HG03457 (cell line): ENCODE results near the gene SUOX.
"Not testable (repeated sequence)": the region's sequence is repeated elsewhere in the genome, so short reads cannot be mapped to it uniquely, and the experiment has no call there.

Experiments
- ATAC-seq: cut with Tn5 transposase; IDR thresholded peaks from one replicate; pipeline ENCODE4 v1.9.1; 2021; ENCODE audit warnings: moderate number of reproducible peaks; ENCODE audit not compliant: unreplicated experiment

SUOX gene

DNA sequence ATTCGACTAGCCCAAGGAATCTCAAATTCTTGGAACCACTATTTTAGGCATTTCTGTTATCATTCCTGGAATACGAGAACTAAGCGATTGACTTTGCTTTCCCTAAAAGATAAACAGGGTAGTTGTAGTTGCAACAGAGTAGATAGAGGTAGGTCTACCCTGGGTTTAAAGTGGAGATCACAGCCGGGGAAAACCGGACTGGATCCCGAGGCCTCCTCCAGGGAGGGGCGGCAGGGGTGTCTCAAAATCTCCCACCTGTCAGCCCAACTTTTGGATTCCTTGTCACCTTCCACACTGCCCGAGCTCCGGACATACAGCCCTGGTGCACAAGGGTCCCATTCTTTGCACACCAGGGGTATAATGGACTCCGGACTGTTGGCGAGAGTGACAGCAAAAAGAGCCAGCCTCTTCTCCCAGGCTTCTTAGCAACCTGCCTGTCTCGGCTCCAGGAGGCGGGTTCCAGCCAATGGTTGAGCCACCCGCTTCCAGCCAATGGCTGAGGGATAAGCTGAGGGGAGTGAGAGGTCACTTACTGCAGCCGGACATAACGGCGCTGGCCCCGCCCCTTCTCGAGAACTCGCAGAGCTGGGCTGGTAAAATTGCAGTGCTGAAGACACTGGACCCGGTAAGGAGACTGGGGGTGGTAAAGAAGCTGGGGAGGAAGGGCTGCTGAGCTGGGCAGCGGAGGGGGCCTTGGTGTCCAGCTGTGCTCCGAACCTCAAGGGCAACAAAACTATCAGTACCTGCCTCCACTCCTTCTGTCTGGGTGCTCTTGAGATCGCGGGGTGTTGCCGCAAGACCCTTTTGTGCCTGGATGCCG is at the start of gene SUOX:
SUOX (plus strand) TSS at position 562 of the 820 bp plus-strand sequence. CDS start 4,946 bp downstream, outside the sequence.
- peak; percentile 98 for ATAC-seq

DNA sequence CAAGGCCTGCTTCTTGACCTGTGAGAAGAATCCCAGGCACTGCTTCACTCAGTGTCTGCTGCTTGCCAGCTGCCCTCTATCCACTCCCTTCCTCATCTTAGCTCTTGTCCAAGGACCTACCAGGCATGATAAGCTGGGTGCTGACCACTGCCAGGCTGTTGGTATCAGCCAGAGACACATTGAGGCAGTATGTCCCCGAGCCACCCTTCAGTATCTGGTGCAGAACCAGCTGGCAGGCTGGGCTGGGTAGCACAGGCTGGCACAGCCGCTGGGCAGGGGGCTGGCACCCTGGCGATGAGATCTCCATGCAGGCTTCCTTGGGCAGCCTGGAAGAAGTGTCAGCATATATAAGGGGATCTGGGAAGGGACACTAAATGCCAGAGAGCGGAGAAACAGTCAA is 41.7 kb upstream of the SUOX start:
- no peak for ATAC-seq

DNA sequence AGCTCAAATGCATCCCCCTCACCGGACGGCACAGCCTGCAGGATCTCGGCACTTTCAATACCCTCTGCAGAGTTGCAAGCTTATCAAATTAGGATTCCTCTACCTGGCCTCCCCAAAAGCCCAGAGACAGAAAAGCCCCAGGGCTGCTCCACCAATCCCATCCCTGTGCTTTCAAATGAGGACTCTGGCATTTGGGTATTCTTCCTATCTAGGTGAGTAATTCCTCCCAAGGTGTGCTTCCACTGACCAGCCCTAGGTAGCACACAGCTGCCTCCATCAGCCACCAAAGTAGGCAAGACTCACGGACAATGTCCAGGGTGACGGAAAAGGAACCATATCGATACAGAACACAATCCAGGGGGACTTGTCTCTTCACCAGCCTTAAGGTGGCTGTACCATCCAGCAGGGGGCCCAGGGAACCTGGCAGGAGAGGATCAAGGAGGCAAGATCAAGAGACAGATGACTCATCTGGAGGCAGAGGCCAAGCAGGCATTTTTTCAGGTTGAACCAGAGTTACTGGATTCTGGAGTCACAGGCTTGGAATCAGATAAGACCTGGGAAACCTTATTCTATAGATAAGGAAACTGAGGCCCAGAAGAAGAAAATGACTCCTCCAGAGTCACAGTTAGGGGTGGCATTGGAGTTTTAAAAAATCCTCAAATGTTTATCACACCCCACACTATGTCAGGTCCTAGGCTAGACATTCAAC is 41.1 kb upstream of the SUOX start:
- no peak for ATAC-seq

DNA sequence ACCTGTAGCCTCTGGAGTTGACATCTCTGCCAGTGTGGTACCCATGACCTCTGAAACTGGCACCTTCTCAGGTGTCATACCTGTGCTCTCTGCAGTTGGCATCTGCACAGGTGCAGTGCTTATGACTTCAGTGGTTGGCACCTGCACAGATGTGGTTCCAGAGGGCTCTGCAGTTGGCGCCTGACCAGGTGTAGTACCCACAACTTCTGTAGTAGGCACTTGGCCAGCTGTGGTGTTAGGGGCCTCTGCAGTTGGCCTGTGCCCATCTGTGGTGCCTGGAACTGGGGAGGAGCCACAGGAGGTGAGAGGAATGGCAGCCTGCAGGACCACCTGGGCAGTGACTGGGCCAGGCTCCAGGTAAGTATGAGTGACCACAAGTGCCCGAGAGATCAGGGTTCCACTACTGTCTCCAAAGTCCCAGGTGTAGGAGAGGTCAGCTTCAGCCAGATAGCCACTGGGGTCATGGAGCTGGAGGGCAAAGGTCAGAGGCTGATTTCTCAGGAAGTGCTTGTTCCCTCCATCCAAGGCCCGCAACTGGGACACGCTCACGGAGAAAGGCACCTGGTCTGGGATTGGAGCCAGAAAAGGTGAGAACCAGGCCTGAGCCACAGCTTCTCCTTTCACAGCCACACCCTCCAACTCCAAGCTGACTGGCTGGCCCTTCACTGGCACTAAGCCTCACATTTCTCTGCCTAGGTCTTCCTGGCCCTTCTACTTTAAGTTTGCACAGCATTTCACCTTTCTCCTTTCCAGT is 39.8 kb upstream of the SUOX start:
- ATAC-seq, result no peak

DNA sequence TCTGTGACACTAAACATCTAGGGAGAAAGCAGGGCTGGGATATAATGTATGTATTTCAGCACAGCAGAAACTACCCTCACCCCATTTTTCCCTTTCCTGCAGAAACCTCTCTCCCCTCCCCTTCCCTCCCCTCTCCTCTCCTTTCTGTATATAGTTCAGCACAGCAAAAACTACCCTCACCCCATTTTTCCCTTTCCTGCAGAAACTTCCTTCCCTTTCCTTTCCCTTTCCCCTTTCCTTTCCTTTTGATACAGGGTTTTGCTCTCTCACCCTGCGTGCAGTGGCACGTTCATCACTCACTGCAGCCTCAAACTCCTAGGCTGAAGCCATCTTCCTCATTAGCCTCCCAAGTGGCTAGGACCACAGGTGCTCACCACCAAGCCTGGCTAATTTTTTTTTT is 33.3 kb upstream of the SUOX start:
- ATAC-seq, result no peak

DNA sequence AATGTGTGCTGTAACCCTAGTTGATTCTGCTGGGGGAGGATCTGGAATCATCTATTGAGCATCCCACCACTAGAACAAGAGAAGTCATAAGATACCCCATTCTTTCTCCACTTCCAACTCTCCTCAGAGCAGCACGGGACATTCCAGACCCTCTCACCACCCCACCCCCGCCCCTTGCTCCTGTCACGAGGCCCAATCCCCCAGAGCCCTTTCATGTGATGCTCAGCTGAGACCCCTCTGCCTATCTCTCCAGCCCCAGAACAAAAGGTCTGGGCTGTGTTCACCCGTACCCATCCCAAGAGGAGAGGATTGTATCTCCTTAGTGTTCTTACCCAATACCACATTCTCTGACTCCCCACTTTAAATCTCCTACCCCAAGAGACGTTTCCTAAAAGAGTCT is 31.8 kb upstream of the SUOX start:
- no peak for ATAC-seq

DNA sequence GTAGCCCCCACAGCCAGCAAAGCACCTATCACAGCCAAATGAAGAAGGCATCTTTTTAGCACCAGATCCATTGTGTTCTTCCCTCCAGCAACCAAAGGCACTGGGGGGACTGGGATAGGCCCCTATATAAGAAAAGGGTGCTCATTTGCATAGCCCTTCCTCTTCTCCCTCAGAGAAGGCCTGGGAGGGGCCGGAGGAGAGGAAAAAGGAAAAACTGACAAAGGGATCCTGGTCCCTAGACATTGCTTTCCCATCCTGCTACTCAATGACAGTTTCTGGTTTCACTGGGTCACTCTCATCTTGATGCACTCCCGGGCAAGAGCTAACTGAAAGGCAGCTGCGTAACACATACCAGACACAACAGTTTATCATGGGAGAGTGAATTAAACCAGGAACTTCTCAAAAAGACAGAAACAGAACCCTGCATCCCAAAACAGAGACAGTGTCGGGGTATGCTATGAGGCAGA is 31.1 kb upstream of the SUOX start, which contains the start of gene PMEL:
PMEL (minus strand) TSS at position 102 of the 467 bp plus-strand sequence; CDS start at position 71, 31 bp downstream.
- ATAC-seq, result no peak

DNA sequence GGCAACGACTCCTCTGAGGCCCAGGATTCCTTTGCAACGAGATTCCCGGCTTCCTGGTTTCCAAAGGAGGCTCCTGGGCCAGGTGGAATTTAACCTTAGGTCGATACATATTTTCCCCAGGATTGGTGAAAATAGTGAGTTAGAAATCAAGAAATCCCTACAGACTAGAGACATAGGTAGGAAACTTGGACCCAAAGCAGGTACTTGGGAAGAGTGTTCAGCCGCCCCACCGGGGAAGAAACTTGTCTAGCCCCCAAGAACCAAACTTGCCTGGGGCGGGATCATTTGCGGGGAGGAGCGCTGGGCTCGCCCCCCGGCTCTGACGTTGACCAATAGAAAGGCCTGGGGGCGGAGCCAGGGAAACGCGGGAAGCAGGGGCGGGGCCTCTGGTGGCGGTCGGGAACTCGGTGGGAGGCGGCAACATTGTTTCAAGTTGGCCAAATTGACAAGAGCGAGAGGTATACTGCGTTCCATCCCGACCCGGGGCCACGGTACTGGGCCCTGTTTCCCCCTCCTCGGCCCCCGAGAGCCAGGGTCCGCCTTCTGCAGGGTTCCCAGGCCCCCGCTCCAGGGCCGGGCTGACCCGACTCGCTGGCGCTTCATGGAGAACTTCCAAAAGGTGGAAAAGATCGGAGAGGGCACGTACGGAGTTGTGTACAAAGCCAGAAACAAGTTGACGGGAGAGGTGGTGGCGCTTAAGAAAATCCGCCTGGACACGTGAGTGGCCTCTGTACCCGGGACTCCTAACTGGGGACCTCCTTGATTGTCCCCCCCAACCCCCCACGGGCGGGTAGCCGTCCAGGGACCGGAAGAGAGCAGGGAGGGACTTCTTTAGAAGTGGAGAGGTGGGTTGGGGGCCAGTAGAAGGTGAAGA is 30.4 kb upstream of the SUOX start, which contains the start of gene CDK2:
CDK2 (plus strand) TSS at position 423 of the 874 bp plus-strand sequence; CDS start at position 602, 179 bp downstream.
- ATAC-seq, result peak; percentile 78

DNA sequence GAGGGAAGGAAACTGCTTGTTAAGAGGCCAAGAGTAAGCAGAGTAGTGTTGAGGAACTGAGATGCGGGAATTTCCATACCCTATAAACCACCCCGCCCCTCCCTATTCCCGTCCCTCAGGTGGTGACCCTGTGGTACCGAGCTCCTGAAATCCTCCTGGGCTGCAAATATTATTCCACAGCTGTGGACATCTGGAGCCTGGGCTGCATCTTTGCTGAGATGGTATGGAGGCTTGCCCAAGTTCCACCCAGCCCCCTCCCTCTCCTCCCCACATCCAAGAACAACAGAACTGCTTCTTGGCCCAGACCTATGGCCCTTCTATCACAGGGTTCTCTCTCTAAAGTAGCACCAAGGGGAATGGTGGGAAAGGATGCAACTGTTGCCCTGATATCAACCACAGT is 27.7 kb upstream of the SUOX start:
- no peak for ATAC-seq

DNA sequence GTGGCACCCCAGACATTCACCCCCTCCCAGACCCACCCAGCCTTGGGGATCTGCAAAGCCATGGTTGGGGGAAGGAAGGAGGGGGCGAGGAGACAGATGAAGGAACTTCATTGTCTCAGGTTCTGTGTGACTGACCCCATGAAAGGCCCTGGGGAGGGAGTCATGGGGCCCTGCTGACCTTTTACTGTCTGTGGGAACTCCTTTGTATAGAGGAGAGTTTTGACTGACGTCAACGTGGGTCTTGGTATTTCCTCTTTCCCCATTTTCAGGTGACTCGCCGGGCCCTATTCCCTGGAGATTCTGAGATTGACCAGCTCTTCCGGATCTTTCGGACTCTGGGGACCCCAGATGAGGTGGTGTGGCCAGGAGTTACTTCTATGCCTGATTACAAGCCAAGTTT is 26.3 kb upstream of the SUOX start:
- ATAC-seq, result no peak

DNA sequence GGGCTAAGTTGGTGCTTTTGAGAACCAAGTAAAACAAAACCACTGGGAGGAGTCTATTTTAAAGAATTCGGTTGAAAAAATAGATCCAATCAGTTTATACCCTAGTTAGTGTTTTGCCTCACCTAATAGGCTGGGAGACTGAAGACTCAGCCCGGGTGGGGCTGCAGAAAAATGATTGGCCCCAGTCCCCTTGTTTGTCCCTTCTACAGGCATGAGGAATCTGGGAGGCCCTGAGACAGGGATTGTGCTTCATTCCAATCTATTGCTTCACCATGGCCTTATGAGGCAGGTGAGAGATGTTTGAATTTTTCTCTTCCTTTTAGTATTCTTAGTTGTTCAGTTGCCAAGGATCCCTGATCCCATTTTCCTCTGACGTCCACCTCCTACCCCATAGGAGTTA is 25.0 kb upstream of the SUOX start:
- no peak for ATAC-seq

DNA sequence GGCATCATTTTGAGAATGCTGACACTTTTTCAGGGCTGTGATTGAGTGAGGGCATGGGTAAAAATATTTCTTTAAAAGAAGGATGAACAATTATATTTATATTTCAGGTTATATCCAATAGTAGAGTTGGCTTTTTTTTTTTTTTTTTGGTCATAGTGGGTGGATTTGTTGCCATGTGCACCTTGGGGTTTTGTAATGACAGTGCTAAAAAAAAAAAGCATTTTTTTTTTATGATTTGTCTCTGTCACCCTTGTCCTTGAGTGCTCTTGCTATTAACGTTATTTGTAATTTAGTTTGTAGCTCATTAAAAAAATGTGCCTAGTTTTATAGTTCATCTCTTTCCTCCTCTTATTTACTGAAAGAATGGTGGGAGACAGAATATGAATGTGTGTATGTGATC is 24.6 kb upstream of the SUOX start:
- ATAC-seq, result no peak

DNA sequence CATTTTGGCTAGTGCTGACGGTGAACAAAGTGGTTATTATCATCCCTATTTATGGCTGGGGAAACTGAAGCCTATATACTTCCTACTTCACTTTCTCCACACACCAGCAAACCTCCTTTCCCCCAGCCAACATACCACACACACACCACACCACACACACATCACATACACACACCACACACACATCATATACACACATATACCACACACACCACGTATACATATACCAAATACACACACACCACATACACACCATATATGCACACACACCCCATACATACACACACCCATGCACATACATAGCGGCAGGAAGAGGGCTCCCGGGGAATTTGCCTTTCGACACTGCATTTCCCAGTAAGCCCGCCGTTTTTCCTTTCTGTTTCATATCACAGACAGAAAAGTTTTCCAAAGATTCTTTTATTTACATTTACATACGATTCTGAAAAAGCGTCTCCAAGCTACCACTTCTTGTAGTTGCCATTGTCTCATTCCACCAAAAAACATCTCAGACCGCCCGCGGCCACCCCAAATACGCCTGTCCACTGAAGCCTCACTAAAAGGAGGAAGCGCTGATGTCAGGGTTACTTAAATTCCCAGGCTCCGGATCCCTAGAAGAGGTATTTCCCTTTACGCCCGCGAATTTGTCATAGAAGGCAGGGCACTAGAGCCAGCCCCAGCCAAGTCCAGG is 24.0 kb upstream of the SUOX start:
- ATAC-seq, result no peak

DNA sequence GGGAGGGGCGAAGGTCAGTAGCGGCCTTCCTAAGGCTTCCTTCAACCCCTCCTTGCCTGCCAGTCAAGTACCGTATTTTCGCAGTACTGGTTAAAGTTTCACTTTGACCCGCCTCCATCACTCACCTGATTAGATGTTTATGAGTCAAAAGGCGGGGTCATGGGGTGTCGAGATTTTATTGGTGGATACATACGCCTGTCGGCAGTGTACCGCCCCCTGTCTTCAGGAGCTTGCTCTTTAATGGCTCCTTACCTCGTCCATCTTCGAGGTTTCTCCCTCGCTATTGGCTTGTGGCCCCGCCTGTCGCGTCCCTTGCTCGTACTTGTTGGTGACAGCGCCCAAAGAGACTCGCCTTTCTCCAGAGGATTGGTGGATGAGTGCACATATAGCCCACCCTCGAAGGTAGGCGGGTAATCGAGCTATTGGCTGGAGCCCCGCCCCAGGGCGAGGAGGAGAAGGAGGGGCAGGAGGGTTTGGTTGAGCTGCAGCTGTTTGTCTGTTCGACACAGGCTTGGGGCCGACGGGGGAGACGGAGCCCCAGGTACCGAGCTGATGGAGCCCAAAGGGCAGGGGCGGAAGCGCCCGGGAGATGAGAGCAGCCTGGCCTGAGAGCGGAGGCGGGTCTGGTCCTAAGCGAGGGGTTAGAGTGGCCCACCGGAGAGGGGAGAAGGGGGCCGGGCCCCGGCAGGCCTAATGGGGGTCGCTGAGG is 23.3 kb upstream of the SUOX start, which contains the start of gene RAB5B:
RAB5B (plus strand) TSS at position 480 of the 709 bp plus-strand sequence. CDS start 12,883 bp downstream, outside the sequence.
- ATAC-seq, result peak; percentile 90

DNA sequence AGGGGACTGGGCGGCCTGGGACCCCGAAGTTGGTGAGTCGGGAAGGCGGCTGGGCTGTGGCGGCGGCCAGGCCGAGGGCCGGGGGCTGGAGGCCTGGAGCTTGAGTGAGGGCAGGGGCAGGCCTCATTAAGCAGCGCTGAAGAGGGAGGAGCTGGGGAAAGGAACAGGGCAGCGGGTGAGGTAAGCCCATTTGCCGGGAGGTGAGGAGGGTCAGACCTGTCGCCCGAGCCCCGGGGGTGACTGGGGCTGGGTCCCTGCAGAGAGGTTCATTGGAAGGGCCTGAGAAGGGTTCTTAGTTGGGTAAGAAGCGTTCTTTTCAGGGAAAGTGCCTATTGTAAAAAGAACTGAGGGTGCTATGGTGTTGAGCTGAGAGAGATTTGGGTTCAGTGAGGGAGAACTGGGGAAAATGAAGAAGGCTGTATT is 22.8 kb upstream of the SUOX start:
- peak; percentile 3 for ATAC-seq

DNA sequence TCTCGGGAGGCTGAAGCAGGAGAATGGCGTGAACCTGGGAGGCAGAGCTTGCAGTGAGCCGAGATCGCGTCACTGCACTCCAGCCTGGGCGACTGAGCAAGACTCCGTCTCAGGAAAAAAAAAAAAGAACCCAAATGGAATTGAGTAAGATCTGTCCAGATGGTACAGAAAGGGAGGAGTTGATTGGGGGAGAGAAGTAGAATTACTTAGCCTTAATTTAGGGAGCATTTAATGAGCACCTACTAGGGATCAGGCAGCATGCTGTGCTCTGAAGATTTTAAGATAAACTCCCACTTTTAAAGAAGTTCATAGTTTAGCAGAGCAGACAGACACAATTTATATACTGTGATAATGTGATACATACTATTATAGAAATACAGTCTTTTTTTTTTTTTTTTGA is 18.7 kb upstream of the SUOX start:
- no peak for ATAC-seq

DNA sequence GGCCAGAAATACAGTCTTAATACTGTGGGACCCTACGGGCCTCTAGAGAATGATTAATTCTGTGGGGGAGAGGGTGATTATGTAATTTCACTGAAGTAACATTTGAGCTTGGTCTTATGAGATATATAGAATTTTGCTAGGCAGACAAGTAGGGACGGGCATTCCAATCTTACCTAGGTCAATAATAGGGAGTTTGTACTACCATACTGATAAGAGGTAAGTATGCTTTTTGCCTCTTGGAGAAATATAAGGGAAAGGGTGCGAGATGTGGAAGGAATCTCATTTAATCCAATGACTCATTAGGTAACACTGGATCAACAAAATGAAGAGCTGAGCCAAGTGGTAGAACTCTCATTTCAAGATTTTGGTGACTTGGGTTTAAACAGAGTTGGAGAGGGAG is 18.0 kb upstream of the SUOX start:
- ATAC-seq, result no peak

DNA sequence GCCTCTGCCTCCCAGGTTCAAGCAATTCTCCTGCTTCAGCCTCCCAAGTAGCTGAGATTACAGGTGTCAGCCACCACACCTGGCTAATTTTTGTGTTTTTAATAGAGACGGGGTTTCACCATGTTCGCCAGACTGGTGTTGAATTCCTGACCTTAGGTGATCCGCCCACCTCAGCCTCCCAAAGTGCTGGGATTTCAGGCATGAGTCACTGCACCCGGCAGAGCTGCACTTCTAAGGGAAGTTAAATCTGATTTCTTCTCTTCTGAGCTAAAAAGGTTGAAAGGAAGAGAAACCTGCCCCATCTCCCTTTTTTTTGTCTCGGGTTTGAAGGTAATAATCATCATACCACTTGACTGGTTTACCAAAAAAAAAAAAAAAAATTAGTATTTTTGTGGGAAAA is 15.2 kb upstream of the SUOX start:
- not testable (repeated sequence) for ATAC-seq
